SJSA1 (cell line): ENCODE data around the gene NUB1. TPM values are rescaled to one million over a fixed set of nuclear protein-coding genes. Genes with fewer than 3 reads are reported as not detected.

Experiments used
- total RNA-seq: library from RNA; depleted of rRNA; stranded (reverse); fragments of >200 nt; shearing (Covaris generic); gene quantifications from 2 replicates; pipeline ENCODE4 v1.2.3, GENCODE V29; 2014; rRNA removed

Gene NUB1
- total RNA-seq, 1 experiment from 2014 or later: 50.6 TPM

Other genes starting within 250 kb of the NUB1 start
- gene GBX1, start 174.1 kb upstream of the NUB1 start, total RNA-seq: not detected in 2 replicates
- not detected in 2 replicates for gene ASB10, start 154.6 kb upstream of the NUB1 start, total RNA-seq
- gene H2BK1, start 131.3 kb upstream of the NUB1 start, total RNA-seq: not detected in 2 replicates
- gene ABCF2, start 114.6 kb upstream of the NUB1 start, total RNA-seq: 52.0 and 72.6 TPM in 2 replicates
- 50.1 and 68.1 TPM in 2 replicates for gene CHPF2, start 109.3 kb upstream of the NUB1 start, total RNA-seq
- gene SMARCD3, start 93.1 kb upstream of the NUB1 start, total RNA-seq: 20.9 and 22.6 TPM in 2 replicates
- 0.39 and 0.72 TPM in 2 replicates for gene WDR86, start 68.2 kb downstream of the NUB1 start, total RNA-seq
- not detected in 2 replicates for gene CRYGN, start 98.3 kb downstream of the NUB1 start, total RNA-seq
- 203 and 290 TPM in 2 replicates for gene RHEB, start 178.1 kb downstream of the NUB1 start, total RNA-seq